Fibroblast of lung (primary cell): Measurements from ENCODE around the gene GAGE1.
"Not testable (repeated sequence)": the region's sequence is repeated elsewhere in the genome, so short reads cannot be mapped to it uniquely, and the experiment has no call there.

Source experiments
- CTCF ChIP-seq, 2 donors: IDR thresholded peaks in 1 of 2; conservative IDR thresholded peaks in 1 of 2; 1 replicate in 1 of 2; 2 replicates in 1 of 2; pipeline ENCODE4 v1.5.1; 2011 to 2012; ENCODE audit warnings: low read length in 2 of 2, control low read depth in 1 of 2, inconsistent platforms in 1 of 2, low read depth in 1 of 2, mild to moderate bottlenecking in 1 of 2
- EZH2 ChIP-seq: IDR thresholded peaks from 2 replicates; pipeline ENCODE4 v1.5.1; 2012; ENCODE audit warnings: low read length, control low read depth, mild to moderate bottlenecking; ENCODE audit errors: missing control alignments

- not testable (repeated sequence) for TF ChIP-seq CTCF (conservative IDR thresholded peaks at IDR 0.05 in 1 of 2, IDR thresholded peaks at IDR 0.05 in 1 of 2; ENCODE audit: low read depth in 1 of 2, low read length in 2 of 2); EZH2
These were observed 28.7 kb upstream of the GAGE1 start, which contains the start of gene GAGE12G for GRCh38 chrX:49570100-49570499.
